ENCODE measurements around the gene CHD9NB.

- TF ChIP-seq, protein P1, sequence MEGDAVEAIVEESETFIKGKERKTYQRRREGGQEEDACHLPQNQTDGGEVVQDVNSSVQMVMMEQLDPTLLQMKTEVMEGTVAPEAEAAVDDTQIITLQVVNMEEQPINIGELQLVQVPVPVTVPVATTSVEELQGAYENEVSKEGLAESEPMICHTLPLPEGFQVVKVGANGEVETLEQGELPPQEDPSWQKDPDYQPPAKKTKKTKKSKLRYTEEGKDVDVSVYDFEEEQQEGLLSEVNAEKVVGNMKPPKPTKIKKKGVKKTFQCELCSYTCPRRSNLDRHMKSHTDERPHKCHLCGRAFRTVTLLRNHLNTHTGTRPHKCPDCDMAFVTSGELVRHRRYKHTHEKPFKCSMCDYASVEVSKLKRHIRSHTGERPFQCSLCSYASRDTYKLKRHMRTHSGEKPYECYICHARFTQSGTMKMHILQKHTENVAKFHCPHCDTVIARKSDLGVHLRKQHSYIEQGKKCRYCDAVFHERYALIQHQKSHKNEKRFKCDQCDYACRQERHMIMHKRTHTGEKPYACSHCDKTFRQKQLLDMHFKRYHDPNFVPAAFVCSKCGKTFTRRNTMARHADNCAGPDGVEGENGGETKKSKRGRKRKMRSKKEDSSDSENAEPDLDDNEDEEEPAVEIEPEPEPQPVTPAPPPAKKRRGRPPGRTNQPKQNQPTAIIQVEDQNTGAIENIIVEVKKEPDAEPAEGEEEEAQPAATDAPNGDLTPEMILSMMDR (conservative IDR thresholded peaks at IDR 0.05) = no peak
- no peak for TF ChIP-seq EZH2 (IDR thresholded peaks at IDR 0.05; ENCODE audit: low read depth)
Observed at GRCh38 chr16:53055541-53056391, 3.1 kb upstream of the CHD9NB start.
